Mesothelial cell of epicardium (in vitro differentiated cells): ENCODE results near the gene RALGDS. TPM values are rescaled to one million over a fixed set of nuclear protein-coding genes. Genes with fewer than 3 reads are reported as not detected.

ENCODE experiments used
- DNase-seq, 2 experiments: peaks; one replicate each; pipeline ENCODE4 v3.0.0; 2021; ENCODE audit warnings: low spot score in 2 of 2; ENCODE audit not compliant: unreplicated experiment in 2 of 2
- H3K27ac Mint-ChIP-seq: 2 replicates; pipeline ENCODE4 v1.8.0; 2021; ENCODE audit warnings: mixed read lengths
- H3K27me3 Mint-ChIP-seq: 2 replicates; pipeline ENCODE4 v1.8.0; 2021; ENCODE audit warnings: low read depth, mixed read lengths
- H3K36me3 Mint-ChIP-seq: 2 replicates; pipeline ENCODE4 v1.8.0; 2021; ENCODE audit warnings: mixed read lengths
- H3K4me1 Mint-ChIP-seq: 2 replicates; pipeline ENCODE4 v1.8.0; 2021; ENCODE audit warnings: mixed read lengths
- H3K4me3 Mint-ChIP-seq: 2 replicates; pipeline ENCODE4 v1.8.0; 2021; ENCODE audit warnings: mild to moderate bottlenecking, moderate library complexity, mixed read lengths
- H3K9me3 Mint-ChIP-seq: 2 replicates; pipeline ENCODE4 v1.8.0; 2021; ENCODE audit warnings: mixed read lengths
- CTCF ChIP-seq: fragments of 200-600 bp; sonication (generic); IDR thresholded peaks from one replicate; pipeline ENCODE4 v1.5.0; 2021; ENCODE audit warnings: antibody characterized with exemption; ENCODE audit not compliant: unreplicated experiment
- total RNA-seq: library from RNA; stranded (reverse); gene quantifications from 3 replicates; pipeline ENCODE4 v1.2.1, GENCODE V29; 2021

RALGDS gene
- total RNA-seq, 1 donor from 2014 or later: 83.5 TPM

GRCh38 chr9:133149130-133150015, 28.3 kb upstream of the RALGDS start:
- Mint-ChIP-seq H3K36me3 (no peaks in the 10 kb centered on the region), H3K27ac (peak overlapping the region; percentile 56)

GRCh38 chr9:133148199-133149129, 27.4 kb upstream of the RALGDS start:
- no peak for TF ChIP-seq CTCF
- peak in 1 of 2 experiments; percentile 62 for DNase-seq
- Mint-ChIP-seq H3K9me3 (no peaks in the 10 kb centered on the region), H3K4me3 (peak overlapping the region; percentile 90), H3K4me1 (peaks cover 33% of the 10 kb centered on the region), H3K36me3 (no peaks in the 10 kb centered on the region), H3K27me3 (no peaks in the 10 kb centered on the region), H3K27ac (peak overlapping the region; percentile 98)

More at GRCh38 chr9:133149130-133150015, 28.3 kb upstream of the RALGDS start:
- peaks cover 27% of the 10 kb centered on the region for H3K4me1 Mint-ChIP-seq
- H3K4me3 Mint-ChIP-seq: peak overlapping the region; percentile 64
- TF ChIP-seq CTCF: no peak
- no peaks in the 10 kb centered on the region for H3K27me3 Mint-ChIP-seq
- no peaks in the 10 kb centered on the region for H3K9me3 Mint-ChIP-seq
- peak; percentile 73 to 81 for DNase-seq

GRCh38 chr9:133147412-133148198, 26.6 kb upstream of the RALGDS start:
- DNase-seq: peak in 1 of 2 experiments; percentile 88
- Mint-ChIP-seq H3K4me1 (peaks cover 40% of the 10 kb centered on the region), H3K27me3 (no peaks in the 10 kb centered on the region), H3K9me3 (no peaks in the 10 kb centered on the region), H3K27ac (peak overlapping the region; percentile 98), H3K4me3 (peak overlapping the region; percentile 90), H3K36me3 (no peaks in the 10 kb centered on the region)
- peak; percentile 95 for TF ChIP-seq CTCF

- Mint-ChIP-seq H3K4me3 (peak overlapping the region; percentile 90), H3K36me3 (no peaks in the 10 kb centered on the region), H3K9me3 (no peaks in the 10 kb centered on the region), H3K27me3 (no peaks in the 10 kb centered on the region), H3K27ac (peak overlapping the region; percentile 98), H3K4me1 (peaks cover 43% of the 10 kb centered on the region)
- DNase-seq: no peak
- TF ChIP-seq CTCF: no peak
Measured at GRCh38 chr9:133146746-133147411, 25.8 kb upstream of the RALGDS start.
